ENCODE results near the gene SLX4IP.

The SLX4IP gene

GRCh38 chr20:10427060-10427692 is 7.9 kb upstream of the SLX4IP start:
- no peaks in the 10 kb centered on the region for H3K36me3 ChIP-seq (replicated peaks)
- peak; percentile 69 for DNase-seq
- peak; percentile 91 for TF ChIP-seq CTCF (IDR thresholded peaks at IDR 0.05; ENCODE audit: low read depth, low read length, missing control alignments)
- no peak overlapping the region for H3K4me3 ChIP-seq (ENCODE audit: low read depth, low read length)
- in situ Hi-C loops (cut with HindIII; ENCODE audit: low pct_ligation_motif_present, low sequenced_read_pairs) = no loop called here
- no peaks in the 10 kb centered on the region for H3K27me3 ChIP-seq (replicated peaks)
- H3K27ac ChIP-seq = no peak overlapping the region

- no peaks in the 10 kb centered on the region for H3K27me3 ChIP-seq (replicated peaks)
- in situ Hi-C loops (cut with HindIII; ENCODE audit: low pct_ligation_motif_present, low sequenced_read_pairs) = no loop called here
- DNase-seq = no peak
- TF ChIP-seq CTCF (IDR thresholded peaks at IDR 0.05; ENCODE audit: low read depth, low read length, missing control alignments) = no peak
- H3K36me3 ChIP-seq (replicated peaks) = no peaks in the 10 kb centered on the region
- no peak overlapping the region for H3K4me3 ChIP-seq (ENCODE audit: low read depth, low read length)
- H3K27ac ChIP-seq = no peak overlapping the region
Observed at GRCh38 chr20:10428008-10428407, 7.1 kb upstream of the SLX4IP start.

- Histone ChIP-seq H3K27me3 (replicated peaks) (no peaks in the 10 kb centered on the region), H3K27ac (no peak overlapping the region), H3K4me3 (ENCODE audit: low read depth, low read length) (no peak overlapping the region), H3K36me3 (replicated peaks) (no peaks in the 10 kb centered on the region)
- in situ Hi-C loops (cut with HindIII; ENCODE audit: low pct_ligation_motif_present, low sequenced_read_pairs) = no loop called here
- no peak for TF ChIP-seq CTCF (IDR thresholded peaks at IDR 0.05; ENCODE audit: low read depth, low read length, missing control alignments)
- no peak for DNase-seq
Observed at GRCh38 chr20:10429443-10429981, 5.6 kb upstream of the SLX4IP start.

- no peaks in the 10 kb centered on the region for H3K27me3 ChIP-seq (replicated peaks)
- in situ Hi-C loops (cut with HindIII; ENCODE audit: low pct_ligation_motif_present, low sequenced_read_pairs) = no loop called here
- no peak overlapping the region for H3K27ac ChIP-seq
- TF ChIP-seq CTCF (IDR thresholded peaks at IDR 0.05; ENCODE audit: low read depth, low read length, missing control alignments) = no peak
- no peak overlapping the region for H3K4me3 ChIP-seq (ENCODE audit: low read depth, low read length)
- no peaks in the 10 kb centered on the region for H3K36me3 ChIP-seq (replicated peaks)
- DNase-seq = no peak
Observed at GRCh38 chr20:10430000-10430466, 5.1 kb upstream of the SLX4IP start.

- H3K27ac ChIP-seq = no peak overlapping the region
- TF ChIP-seq CTCF (IDR thresholded peaks at IDR 0.05; ENCODE audit: low read depth, low read length, missing control alignments) = no peak
- H3K4me3 ChIP-seq (ENCODE audit: low read depth, low read length) = no peak overlapping the region
- DNase-seq = no peak
- H3K36me3 ChIP-seq (replicated peaks) = no peaks in the 10 kb centered on the region
- in situ Hi-C loops (cut with HindIII; ENCODE audit: low pct_ligation_motif_present, low sequenced_read_pairs) = no loop called here
- H3K27me3 ChIP-seq (replicated peaks) = no peaks in the 10 kb centered on the region
Observed at GRCh38 chr20:10430704-10431103, 4.4 kb upstream of the SLX4IP start.

- TF ChIP-seq CTCF (IDR thresholded peaks at IDR 0.05; ENCODE audit: low read depth, low read length, missing control alignments) = no peak
- Histone ChIP-seq H3K27me3 (replicated peaks) (no peaks in the 10 kb centered on the region), H3K27ac (no peak overlapping the region), H3K36me3 (replicated peaks) (no peaks in the 10 kb centered on the region), H3K4me3 (ENCODE audit: low read depth, low read length) (no peak overlapping the region)
- in situ Hi-C loops (cut with HindIII; ENCODE audit: low pct_ligation_motif_present, low sequenced_read_pairs) = no loop called here
- no peak for DNase-seq
Observed at GRCh38 chr20:10432079-10432478, 3.0 kb upstream of the SLX4IP start.
